IMR-90 (cell line): ENCODE data around the gene TSR3. TPM values are rescaled to one million over a fixed set of nuclear protein-coding genes. Genes with fewer than 3 reads are reported as not detected.

ENCODE experiments used
- ATAC-seq: fragments of 200-7000 bp; cut with Tn5 transposase; 2 replicates; pipeline ENCODE4 v1.9.1; 2020; ENCODE audit warnings: low read depth, mild to moderate bottlenecking, moderate library complexity
- BruUV-seq: library from RNA; stranded (reverse); fragments of 400-500 nt; replicated peaks from 2 replicates; lab custom pipeline; 2021; lab: Mats Ljungman, UMichigan
- CTCF ChIA-PET: fragments of 300-600 bp; formaldehyde crosslinking; extraction: SDS; loops from one replicate; lab custom pipeline; 2021; ENCODE audit warnings: antibody characterized with exemption; lab: Yijun Ruan, JAX
- POLR2A ChIA-PET: fragments of 300-600 bp; sonication (Branson Sonifier 250); formaldehyde crosslinking; loops from one replicate; lab custom pipeline; 2022; ENCODE audit warnings: antibody characterized with exemption; ENCODE audit not compliant: unreplicated experiment; lab: Charles Lee
- DNase-seq: peaks from one replicate; pipeline ENCODE4 v3.0.0; 2013
- H2AFZ ChIP-seq: replicated peaks from 2 replicates; pipeline ENCODE3; 2013; ENCODE audit warnings: low read length, mild to moderate bottlenecking; ENCODE audit not compliant: poor library complexity
- H2AK5ac ChIP-seq: 2 replicates; pipeline ENCODE4 v1.6.1; 2013; ENCODE audit warnings: low read depth, low read length, inconsistent platforms
- H2AK9ac ChIP-seq: replicated peaks from 2 replicates; pipeline ENCODE3; 2013; ENCODE audit warnings: mild to moderate bottlenecking, low read depth, low read length, moderate library complexity; ENCODE audit not compliant: poor library complexity
- H2BK120ac ChIP-seq: 2 replicates; pipeline ENCODE4 v1.6.1; 2013; ENCODE audit warnings: low read depth, low read length, inconsistent platforms
- H2BK15ac ChIP-seq: 3 replicates; pipeline ENCODE4 v1.6.1; 2013; ENCODE audit warnings: low read depth, low read length, inconsistent platforms
- H2BK20ac ChIP-seq: 2 replicates; pipeline ENCODE4 v1.6.1; 2013; ENCODE audit warnings: low read depth, mild to moderate bottlenecking, inconsistent platforms, low read length, moderate library complexity
- H2BK5ac ChIP-seq: 2 replicates; pipeline ENCODE4 v1.6.1; 2013; ENCODE audit warnings: mild to moderate bottlenecking, low read depth, low read length, inconsistent platforms; ENCODE audit not compliant: poor library complexity, severe bottlenecking
- H3K14ac ChIP-seq: replicated peaks from 2 replicates; pipeline ENCODE4 v1.6.1; 2013; ENCODE audit warnings: low read depth, low read length, inconsistent platforms
- H3K18ac ChIP-seq: 2 replicates; pipeline ENCODE4 v1.6.1; 2013; ENCODE audit warnings: low read depth, low read length, control low read depth
- H3K23ac ChIP-seq: 2 replicates; pipeline ENCODE4 v1.6.1; 2013; ENCODE audit warnings: low read depth, low read length, inconsistent platforms
- H3K27ac ChIP-seq: 2 replicates; pipeline ENCODE4 v1.5.1; 2013; ENCODE audit warnings: mild to moderate bottlenecking, control low read depth, low read length; ENCODE audit not compliant: insufficient read depth
- H3K27me3 ChIP-seq: 2 replicates; pipeline ENCODE4 v1.6.1; 2013; ENCODE audit warnings: low read length; ENCODE audit not compliant: control insufficient read depth, insufficient read depth
- H3K36me3 ChIP-seq: 2 replicates; pipeline ENCODE4 v1.6.1; 2013; ENCODE audit warnings: low read length, mixed read lengths; ENCODE audit not compliant: control insufficient read depth, insufficient read depth
- H3K4ac ChIP-seq: 2 replicates; pipeline ENCODE4 v1.6.1; 2013; ENCODE audit warnings: low read depth, low read length, inconsistent platforms
- H3K4me1 ChIP-seq: 2 replicates; pipeline ENCODE4 v1.6.1; 2013; ENCODE audit warnings: low read length, mixed read lengths; ENCODE audit not compliant: control insufficient read depth, insufficient read depth
- H3K4me2 ChIP-seq: 2 replicates; pipeline ENCODE4 v1.6.1; 2013; ENCODE audit warnings: low read depth, mild to moderate bottlenecking, control low read depth, low read length, moderate library complexity
- H3K4me3 ChIP-seq: 2 replicates; pipeline ENCODE4 v1.5.1; 2013; ENCODE audit warnings: low read depth, mild to moderate bottlenecking, control low read depth, low read length, moderate library complexity; ENCODE audit not compliant: insufficient read depth
- H3K56ac ChIP-seq: 2 replicates; pipeline ENCODE4 v1.6.1; 2013; ENCODE audit warnings: low read length, inconsistent platforms; ENCODE audit not compliant: insufficient read depth; ENCODE audit errors: extremely low read depth
- H3K79me1 ChIP-seq, 2 experiments: 2 replicates each; pipeline ENCODE4 v1.6.1; 2013; ENCODE audit warnings: low read length in 2 of 2, inconsistent platforms in 1 of 2, low read depth in 1 of 2
- H3K9ac ChIP-seq: 2 replicates; pipeline ENCODE4 v1.6.1; 2013; ENCODE audit warnings: low read depth, low read length, control low read depth
- H3K9me1 ChIP-seq: 2 replicates; pipeline ENCODE4 v1.6.1; 2013; ENCODE audit warnings: low read length, inconsistent platforms; ENCODE audit not compliant: insufficient read depth
- H3K9me3 ChIP-seq: 2 replicates; pipeline ENCODE4 v1.6.1; 2013; ENCODE audit warnings: low read length; ENCODE audit not compliant: control insufficient read depth, insufficient read depth
- H4K20me1 ChIP-seq: 2 replicates; pipeline ENCODE4 v1.6.1; 2013; ENCODE audit warnings: low read length, inconsistent platforms; ENCODE audit not compliant: insufficient read depth
- H4K5ac ChIP-seq: 2 replicates; pipeline ENCODE4 v1.6.1; 2013; ENCODE audit warnings: mild to moderate bottlenecking, low read depth, low read length, control low read depth
- H4K8ac ChIP-seq, 2 experiments: 2 replicates each; pipeline ENCODE4 v1.6.1; 2013; ENCODE audit warnings: low read depth in 2 of 2, low read length in 2 of 2, control low read depth in 1 of 2, inconsistent platforms in 1 of 2
- H4K91ac ChIP-seq: 2 replicates; pipeline ENCODE4 v1.6.1; 2013; ENCODE audit warnings: low read depth, low read length, inconsistent platforms; ENCODE audit not compliant: insufficient read depth
- CTCF ChIP-seq: conservative IDR thresholded peaks from 2 replicates; pipeline ENCODE4 v1.5.1; 2012; ENCODE audit warnings: mild to moderate bottlenecking, low read depth, low read length, improper control_type of control experiment
- MXI1 ChIP-seq: IDR thresholded peaks from 2 replicates; pipeline ENCODE4 v1.6.1; 2012; ENCODE audit warnings: low read depth, mild to moderate bottlenecking, low read length, moderate library complexity, borderline replicate concordance
- NFE2L2 ChIP-seq: fragments of 150-350 bp; IDR thresholded peaks from 2 replicates; pipeline ENCODE4 v1.6.1; 2016; ENCODE audit warnings: low read depth, mild to moderate bottlenecking, low read length
- RCOR1 ChIP-seq: IDR thresholded peaks from 2 replicates; pipeline ENCODE4 v1.6.1; 2012; ENCODE audit warnings: mild to moderate bottlenecking, low read length, improper control_type of control experiment; ENCODE audit not compliant: insufficient replicate concordance
- SMC3 ChIP-seq: fragments of 150-350 bp; IDR thresholded peaks from 2 replicates; pipeline ENCODE4 v1.6.1; 2016; ENCODE audit warnings: low read depth, mild to moderate bottlenecking, antibody characterized with exemption, low read length, moderate library complexity
- WGBS, 2 experiments: methylation state at CpG; one replicate each; pipeline versions ENCODE4 v1.1.5 to v1.1.7; 2013; ENCODE audit warnings: missing lambda C conversion rate in 2 of 2; ENCODE audit not compliant: insufficient read length in 1 of 2; ENCODE audit errors: extremely low coverage in 2 of 2; 5-methylcytosine and 5-hydroxymethylcytosine counted together
- dilution Hi-C: fragments of 300-500 bp; cut with HindIII; formaldehyde crosslinking; loops from one replicate; pipeline ENCODE4 v1.14.3; 2018; ENCODE audit warnings: low sequenced_read_pairs; ENCODE audit not compliant: unreplicated experiment
- in situ Hi-C: fragments of 300-500 bp; cut with MboI; formaldehyde crosslinking; loops from 3 replicates; pipeline ENCODE4 v1.14.3; 2019; ENCODE audit warnings: low sequenced_read_pairs, inconsistent platforms, mixed read lengths
- intact Hi-C: fragments of 100-400 bp; cut with micrococcal nuclease; formaldehyde crosslinking; loops from 2 replicates; pipeline ENCODE4 v1.10.0; 2022
- polyA plus RNA-seq, 3 experiments: library from polyadenylated mRNA; depleted of rRNA; stranded (reverse); fragments of >200 nt; gene quantifications; 2 replicates each; pipeline ENCODE4 v1.2.3, GENCODE V29; 2012; ENCODE audit warnings: low replicate concordance in 1 of 3
- total RNA-seq: library from RNA; depleted of rRNA; stranded (reverse); fragments of >200 nt; gene quantifications from 2 replicates; pipeline ENCODE4 v1.2.3, GENCODE V29; 2012

Gene TSR3
- total and polyA plus RNA-seq, 2 of the 4 experiments (the other 2 are of a cell fraction) = 38.0 to 52.9 TPM

GRCh38 chr16:1347962-1348361 is 3.7 kb downstream of the TSR3 start:
- TF ChIP-seq MXI1 (no peak), RCOR1 (no peak), NFE2L2 (no peak), SMC3 (no peak), CTCF (no peak)
- H2BK5ac ChIP-seq = no peak overlapping the region
- H2BK20ac ChIP-seq = no peak overlapping the region
- dilution Hi-C loops (no loop called here), intact Hi-C loops (no loop called here), in situ Hi-C loops (no loop called here)
- ChIA-PET POLR2A (no interaction called here), CTCF (no interaction called here)
- no peak overlapping the region for H3K4me2 ChIP-seq
- H4K8ac ChIP-seq = no peak overlapping the region
- no peak overlapping the region for H3K14ac ChIP-seq
- 90% methylated on average over 20 of the region's 29 CpGs; no CpG with 5 or more reads in 1 of the 2 experiments for WGBS, 2 experiments
- H3K9ac ChIP-seq = no peak overlapping the region
- H3K27me3 ChIP-seq = no peaks in the 10 kb centered on the region
- H4K5ac ChIP-seq = no peak overlapping the region
- no peaks in the 10 kb centered on the region for H3K9me3 ChIP-seq
- H3K79me1 ChIP-seq = peaks cover 13 to 35% of the 10 kb centered on the region in 2 experiments; a peak in 3 of 4 replicates
- peaks cover 25% of the 10 kb centered on the region for H3K36me3 ChIP-seq
- no peaks in the 10 kb centered on the region for H3K9me1 ChIP-seq
- no TSS peak for BruUV-seq
- no peak overlapping the region for H2BK120ac ChIP-seq
- no peak overlapping the region for H3K18ac ChIP-seq
- peaks cover 9% of the 10 kb centered on the region for H3K4me1 ChIP-seq
- no peak overlapping the region for H2AK5ac ChIP-seq
- peaks cover 4% of the 10 kb centered on the region; the same call in 1 of the 2 replicates for H4K20me1 ChIP-seq
- H2BK15ac ChIP-seq = no peak overlapping the region
- no peak overlapping the region for H3K4ac ChIP-seq
- H3K23ac ChIP-seq = no peak overlapping the region
- ATAC-seq (no peak), DNase-seq (no peak)
- H3K27ac ChIP-seq = no peak overlapping the region
- H3K4me3 ChIP-seq = no peak overlapping the region
- H4K91ac ChIP-seq = no peak overlapping the region
- H2AFZ ChIP-seq = no peak overlapping the region
- no peak overlapping the region for H3K56ac ChIP-seq
- no peak overlapping the region for H2AK9ac ChIP-seq
